HG03342 (cell line): Measurements from ENCODE around the gene URB2.
"Not testable (repeated sequence)": the region's sequence is repeated elsewhere in the genome, so short reads cannot be mapped to it uniquely, and the experiment has no call there.

Experiments used
- ATAC-seq: cut with Tn5 transposase; IDR thresholded peaks from one replicate; pipeline ENCODE4 v1.9.1; 2021; ENCODE audit warnings: mild to moderate bottlenecking, moderate library complexity; ENCODE audit not compliant: unreplicated experiment

The URB2 gene

DNA sequence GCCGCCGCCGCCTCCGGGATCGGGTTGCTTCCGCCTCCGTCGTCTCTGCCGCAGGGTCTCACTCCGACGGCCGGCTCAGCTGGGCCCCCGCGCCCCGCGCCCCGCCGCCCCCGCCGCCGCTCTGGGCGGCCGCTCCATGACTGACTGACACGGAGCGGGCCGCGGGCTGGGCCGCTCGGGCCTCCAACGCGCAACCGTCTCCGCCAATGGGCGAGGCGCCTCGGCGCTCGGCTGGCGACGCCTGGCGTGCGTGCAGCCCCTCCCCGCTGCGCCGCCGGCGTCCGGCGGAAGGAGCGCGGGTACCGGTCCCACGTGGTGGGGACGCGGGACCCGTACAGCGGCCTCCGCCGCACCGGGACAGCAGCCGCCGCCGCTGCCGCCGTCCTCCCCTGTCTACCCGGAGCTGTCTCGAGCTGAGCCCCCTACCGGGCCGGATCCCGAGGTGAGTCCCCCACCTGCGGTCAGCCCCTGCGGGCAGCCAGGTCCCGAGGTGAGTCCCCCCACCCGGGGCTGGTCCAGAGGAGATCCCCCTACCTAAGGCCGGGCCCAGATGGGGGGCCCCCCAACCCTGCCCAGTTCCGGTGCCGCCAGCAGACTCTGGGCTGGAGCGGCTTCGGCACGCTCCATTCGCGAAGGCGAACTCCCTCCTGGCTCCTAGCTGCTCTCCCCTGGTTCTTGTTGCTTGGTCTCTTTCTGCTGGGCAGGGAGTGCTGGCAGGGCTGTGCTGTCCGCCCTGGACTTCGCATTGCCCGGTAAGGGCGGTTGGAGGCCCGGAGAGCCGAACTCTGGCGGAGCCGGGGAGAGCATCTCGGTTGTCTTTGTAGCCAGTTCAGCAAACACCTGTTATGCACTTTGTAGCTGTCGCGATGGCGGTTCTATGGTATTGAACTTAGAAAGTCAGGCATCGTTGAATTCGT, at the start of gene URB2, which contains the start of gene TAF5L:
Gene URB2 (plus strand): TSS at position 333 of the 917 bp plus-strand sequence. CDS start 1,387 bp downstream, outside the sequence.
Gene TAF5L (minus strand): TSS at position 208 of the 917 bp plus-strand sequence. CDS start 11,640 bp downstream, outside the sequence.
- peak; percentile 87 for ATAC-seq

DNA sequence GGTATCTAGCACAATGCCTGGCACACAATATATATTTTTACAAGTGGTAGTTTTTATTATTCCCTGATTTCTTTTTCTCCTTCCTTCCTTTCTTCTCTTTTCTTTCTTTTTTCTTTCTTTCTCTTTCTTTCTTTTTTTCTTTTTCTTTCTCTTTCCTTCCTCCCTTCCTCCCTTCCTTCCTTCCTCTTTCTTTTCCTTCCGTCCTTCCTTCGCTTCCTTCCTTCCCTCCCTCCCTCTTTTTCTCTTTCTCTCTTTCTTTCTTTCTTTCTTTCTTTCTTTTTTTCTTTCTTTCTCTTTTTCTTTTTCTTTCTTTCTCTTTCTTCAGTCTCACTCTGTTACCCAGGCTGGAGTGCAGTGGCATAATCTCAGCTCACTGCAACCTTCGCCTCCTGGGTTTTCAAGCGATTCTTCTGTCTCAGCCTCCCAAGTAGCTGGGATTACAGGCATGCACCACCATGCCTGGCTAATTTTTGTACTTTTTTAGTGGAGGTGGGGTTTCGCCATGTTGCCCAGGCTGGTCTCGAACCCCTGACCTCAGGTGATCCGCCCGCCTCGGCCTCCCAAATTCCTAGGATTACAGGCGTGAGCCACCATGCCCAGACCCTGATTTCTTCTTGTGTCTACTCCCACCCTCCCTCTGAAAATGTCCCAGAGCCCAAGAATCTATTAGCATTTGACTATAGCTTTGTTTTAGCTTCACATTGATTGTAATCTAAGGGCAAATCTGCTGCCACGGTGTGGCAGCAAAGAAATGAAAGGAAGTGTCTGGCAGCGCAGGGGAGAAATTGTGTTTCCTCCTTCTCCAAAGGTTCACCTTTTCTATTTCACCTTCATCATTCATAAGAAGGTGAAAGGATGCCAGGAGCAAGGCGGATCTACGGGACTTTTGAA, 47.6 kb upstream of the URB2 start:
- ATAC-seq, result peak; percentile 33

DNA sequence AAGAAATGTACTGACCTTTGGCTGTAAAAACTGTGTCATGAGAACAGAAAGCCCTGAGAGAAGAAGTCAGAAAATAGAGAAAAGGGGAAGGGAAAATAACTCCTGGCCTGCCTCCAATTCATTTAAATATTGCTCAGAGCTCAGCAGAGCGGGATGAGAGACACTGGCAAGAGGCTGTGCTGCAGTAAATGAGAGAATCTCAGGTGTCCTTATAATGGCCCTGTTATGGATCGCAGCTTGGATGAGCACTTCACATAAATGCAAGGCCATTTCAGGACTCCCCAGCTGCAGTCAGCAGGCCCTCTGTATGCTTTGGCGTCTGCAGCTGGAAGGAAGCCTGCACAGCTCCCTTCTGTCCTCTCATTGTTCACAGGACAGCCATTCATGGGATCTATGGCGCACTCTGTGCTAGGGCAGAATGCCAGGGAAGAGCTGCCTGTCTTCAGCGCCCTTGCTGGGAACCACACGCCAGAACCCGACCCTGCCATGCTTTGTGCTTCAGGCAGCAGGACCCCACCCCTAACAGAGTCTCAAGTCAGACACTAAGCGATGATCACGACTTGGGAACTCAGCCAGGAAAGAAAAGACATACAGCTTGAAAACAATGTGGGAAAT, 46.9 kb upstream of the URB2 start:
- peak; percentile 84 for ATAC-seq

DNA sequence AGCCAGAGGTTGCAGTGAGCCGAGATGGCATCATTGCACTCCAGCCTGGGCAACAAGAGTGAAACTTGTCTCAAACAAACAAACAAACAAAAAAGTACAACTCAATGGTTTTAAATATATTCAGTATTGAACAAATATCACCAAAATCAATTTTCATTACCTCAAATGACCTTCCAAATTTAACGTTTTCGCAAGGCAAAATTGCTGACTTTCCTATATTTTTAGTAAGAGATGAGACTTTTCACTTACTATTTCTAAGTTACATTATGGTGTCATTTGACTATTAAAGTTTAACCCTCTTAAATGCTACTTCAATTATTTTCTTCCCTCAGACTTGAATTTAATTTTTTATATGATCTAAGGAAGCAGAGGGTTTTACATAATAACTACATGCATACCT, 44.6 kb upstream of the URB2 start:
- no peak for ATAC-seq

DNA sequence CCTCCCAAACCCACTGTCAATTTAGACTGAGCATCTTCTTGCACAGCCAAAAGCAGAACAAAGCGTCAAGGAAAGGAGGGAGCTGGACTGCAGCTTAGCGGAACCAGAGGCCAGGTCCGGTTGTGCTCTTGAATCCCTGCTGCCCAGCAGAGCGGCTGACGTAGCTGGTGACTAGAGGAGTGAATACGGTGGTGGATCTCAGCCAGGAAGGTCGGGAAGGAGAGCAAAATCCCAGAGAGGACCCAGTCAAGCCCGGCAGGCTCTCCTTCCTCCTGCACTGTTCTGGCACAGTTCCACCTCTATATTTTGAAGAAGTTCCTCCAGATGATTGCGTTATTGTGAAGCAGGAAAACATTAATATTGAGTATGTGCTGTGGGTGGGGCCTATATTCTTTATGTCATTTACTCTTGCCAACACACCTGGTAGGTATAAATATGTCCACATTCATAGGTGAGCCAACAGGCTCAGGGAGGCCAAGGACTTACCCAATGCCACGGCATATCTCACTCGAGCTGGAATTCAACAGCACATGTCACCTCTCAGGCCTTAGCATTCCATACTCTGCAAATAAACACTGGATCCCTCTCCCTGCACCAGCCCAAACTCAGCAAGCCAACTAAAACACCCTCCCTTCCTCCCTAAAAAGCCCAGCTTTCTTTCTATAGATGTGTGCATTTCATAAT, 43.9 kb upstream of the URB2 start:
- ATAC-seq, result no peak

DNA sequence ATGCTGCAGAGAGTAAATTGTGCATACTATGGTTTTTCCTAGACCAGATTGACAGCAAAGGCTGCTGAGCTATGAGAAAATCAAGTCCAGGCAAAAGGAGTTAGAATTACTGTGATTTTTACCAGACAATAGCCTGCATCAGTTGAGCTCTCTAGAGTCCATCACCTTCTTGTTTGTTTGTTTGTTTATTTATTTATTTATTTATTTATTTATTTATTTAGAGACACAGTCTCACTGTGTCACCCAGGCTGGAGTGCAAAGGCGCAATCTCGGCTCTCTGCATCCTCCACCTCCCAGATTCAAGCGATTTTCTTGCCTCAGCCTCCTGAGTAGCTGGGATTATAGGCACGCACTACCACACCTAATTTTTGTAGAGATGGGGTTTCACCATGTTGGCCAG, 43.3 kb upstream of the URB2 start:
- ATAC-seq, result no peak

DNA sequence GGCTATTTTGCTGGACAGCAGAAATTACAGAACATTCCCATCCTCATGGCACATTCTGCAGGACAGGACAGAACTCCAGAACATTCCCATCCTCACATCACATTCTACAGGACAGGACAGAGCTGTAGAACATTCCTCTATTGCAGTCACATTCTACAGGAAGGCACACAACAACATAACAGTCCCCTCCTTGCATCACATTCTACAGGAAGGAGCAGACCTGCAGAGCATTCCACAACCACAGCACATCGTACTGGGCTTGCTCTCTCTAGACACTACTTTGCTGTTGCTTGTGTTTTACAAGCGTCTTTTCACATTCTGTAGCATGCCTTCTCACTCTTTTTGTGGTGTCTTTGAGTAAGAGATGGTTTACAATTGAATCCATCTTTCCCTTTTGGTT, 40.7 kb upstream of the URB2 start:
- no peak for ATAC-seq

DNA sequence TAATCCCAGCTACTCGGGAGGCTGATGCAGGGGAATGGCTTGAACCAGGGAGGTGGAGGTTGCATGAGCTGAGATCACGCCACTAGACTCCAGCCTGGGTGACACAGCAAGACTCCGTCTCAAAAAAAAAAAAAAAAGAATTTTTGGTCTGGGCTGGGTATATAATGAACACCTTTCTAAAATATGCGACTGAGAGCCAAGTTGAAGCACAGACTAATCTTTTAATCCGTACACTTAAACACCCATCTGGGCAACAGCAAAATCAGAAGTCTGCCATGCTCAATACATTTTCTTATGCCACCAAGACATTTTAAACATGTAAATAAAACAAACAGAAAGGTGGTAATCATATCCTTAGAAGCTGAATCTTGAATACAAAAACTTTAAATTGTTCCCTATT, 35.9 kb upstream of the URB2 start:
- no peak for ATAC-seq

DNA sequence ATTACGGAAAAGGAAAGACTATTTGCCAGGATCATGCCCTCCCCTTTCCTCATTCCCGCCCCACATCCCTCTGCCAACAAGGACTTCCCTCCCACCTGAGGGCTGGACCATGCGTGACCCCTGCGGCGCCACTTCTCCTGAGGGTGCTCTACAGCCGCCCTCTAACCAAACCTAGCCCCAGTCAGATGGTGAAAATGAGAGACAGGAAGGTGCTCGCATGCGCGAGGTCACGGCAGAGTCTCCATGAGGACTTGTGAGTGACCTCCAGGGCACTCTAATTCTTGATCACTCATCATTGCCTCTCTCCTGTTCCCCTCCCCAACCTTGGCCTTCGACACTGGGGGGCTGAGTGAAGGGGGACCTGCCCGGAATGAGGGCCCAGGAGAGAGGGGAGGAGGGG, 32.2 kb upstream of the URB2 start:
- no peak for ATAC-seq

DNA sequence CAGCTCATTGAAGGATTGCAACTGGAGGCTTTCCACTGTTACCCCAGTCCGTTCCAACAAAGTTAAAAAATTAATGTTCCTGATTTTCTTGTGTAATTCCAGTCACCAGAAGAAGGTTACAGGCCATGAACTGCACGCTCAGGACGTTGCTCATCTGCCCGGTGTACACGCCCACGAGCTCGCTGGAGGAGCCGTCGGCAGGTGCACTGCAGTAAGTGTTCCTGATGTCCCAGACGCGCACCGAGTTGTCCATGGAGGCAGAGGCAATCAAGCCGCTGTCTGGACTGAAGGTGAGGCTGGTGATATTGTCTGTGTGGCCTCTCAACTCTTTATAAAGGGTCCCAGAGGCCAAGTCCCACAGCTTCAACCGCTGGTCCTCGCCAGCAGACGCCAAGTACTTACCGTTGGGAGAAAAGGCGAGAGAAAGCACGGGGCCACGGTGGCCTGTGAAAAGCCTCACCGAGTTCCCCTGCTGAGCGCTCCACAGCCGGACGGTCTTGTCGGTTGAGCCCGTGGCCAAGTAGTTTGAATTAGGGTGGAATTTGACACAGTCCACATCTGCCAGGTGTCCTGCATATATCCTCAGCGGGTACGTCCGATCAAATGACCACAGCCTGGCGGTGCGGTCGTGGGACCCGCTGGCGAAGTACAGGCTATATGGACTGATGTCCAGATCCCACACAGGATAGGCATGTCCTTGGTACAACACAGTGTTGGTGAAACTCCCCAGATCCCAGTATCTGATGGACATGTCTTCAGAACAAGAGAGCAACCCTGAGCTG, 31.6 kb upstream of the URB2 start:
- ATAC-seq, result no peak

DNA sequence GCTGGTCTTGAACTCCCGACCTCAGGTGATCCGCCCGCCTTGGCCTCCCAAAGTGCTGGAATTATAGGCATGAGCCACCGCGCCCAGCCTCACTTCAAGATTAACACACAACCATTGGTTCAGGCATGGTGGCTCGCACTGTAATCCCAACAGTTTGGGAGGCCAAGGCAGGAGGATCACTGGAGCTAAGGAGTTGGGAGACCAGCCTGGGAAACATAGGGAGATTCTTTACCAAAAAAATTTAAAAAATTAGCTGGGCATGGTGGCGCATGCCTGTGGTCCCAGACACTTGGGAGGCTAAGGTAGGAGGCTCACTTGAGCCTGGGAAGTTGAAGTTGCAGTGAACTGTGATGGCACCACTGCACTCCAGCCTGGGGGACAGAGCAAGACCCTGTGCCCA, 30.2 kb upstream of the URB2 start:
- ATAC-seq, result not testable (repeated sequence)

DNA sequence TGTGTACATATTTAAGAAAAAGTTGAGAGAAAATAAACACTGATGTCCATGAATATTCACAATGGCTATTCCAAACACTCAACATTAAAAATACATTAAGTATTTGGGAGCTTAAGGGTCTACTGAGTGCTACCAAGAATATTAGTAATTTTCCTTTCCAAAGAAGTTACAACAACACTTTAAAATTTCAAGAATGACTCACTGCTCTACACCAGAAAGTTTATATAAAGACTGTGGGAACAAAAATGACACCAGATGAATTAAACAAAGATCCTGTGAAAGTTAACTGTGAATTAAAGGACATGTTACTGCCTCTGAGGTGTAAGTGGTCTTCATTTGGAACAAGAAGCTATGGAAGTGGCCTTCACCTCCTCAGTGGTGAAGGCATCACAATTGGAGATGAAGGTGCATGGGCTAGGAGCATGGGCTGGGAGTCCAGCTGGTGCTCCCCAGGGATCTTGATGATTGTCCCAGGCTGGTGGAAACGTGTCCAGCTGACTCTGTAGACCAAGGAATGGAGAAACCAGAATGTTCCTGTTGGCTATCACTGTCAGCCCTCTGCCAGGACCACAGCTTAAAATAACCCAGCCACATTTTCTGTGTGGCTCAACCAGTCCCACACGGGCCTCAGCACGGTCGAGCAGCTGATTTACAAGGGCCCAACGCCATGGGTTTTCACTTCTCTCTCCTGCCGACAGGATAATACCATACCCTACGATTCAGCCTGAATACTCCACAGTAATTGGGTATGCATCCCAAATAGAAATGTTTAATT, 28.9 kb upstream of the URB2 start:
- no peak for ATAC-seq

DNA sequence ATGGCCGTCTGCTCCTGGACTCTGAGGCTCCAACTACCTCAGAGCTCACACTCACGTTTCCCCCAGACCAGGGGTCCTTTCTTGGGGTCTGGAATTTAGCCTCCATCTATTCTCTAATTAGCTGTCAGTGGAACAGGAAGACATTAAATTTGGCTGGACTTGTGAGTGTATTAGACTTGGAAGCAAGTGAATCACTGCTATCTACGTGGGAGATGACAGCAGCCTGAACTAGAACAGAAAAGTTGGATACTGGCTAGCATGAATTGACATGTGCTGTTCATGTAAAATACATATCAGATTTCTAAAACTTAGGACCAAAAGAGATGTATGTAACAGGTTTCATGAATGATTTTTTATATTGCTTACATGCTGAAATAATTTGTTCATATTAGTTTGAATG, 28.2 kb upstream of the URB2 start:
- no peak for ATAC-seq

DNA sequence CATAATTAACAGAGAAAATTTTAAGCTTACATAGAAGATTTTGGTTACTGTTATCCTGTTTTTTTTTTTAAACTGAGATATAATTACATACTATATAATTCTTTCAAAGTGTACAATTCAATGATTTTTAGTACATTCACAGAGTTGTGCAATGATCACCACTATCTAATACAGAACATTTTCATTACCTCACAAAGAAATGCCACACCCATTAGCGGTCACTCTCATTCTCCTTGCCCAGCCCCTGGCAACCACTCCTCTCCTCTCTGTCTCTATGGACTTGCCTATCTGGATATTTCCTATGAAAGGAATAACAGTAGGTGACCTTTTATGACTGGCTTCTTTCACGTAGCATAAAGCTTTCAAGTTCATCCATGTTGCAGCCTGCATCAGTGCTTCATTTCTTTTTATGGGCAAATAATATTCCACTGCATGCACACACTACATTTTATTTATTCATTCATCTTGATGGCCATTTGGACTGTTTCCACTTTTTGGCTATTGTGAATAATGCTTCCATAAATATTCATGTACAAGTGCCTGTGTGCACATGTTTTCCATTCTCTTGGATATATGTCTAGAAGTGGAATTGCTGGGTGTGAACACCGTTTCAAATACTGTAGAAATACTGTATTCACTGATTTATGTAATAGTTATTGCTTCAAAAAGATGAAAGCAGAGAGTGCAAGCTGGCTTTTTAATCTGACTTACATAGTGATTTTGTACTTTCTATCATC, 26.7 kb upstream of the URB2 start:
- no peak for ATAC-seq

DNA sequence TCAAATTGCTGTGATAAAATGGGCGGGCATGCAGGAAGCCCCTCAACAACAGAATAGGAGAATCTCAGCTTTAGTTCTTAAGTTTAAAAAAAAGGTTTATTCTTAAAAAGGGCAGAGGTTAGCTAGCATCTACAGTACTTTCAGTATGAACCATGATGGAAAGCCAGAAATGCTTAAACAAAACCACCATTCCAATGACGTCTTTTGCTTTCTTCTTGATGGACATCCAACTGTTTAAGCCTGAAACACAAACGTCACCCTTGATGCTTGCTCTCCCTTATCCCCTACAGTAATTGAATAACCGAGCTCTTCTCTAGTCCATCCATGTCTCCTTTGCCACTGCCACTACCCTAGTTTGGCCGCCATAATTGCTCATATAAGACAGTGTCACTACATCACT, 25.8 kb upstream of the URB2 start:
- no peak for ATAC-seq

DNA sequence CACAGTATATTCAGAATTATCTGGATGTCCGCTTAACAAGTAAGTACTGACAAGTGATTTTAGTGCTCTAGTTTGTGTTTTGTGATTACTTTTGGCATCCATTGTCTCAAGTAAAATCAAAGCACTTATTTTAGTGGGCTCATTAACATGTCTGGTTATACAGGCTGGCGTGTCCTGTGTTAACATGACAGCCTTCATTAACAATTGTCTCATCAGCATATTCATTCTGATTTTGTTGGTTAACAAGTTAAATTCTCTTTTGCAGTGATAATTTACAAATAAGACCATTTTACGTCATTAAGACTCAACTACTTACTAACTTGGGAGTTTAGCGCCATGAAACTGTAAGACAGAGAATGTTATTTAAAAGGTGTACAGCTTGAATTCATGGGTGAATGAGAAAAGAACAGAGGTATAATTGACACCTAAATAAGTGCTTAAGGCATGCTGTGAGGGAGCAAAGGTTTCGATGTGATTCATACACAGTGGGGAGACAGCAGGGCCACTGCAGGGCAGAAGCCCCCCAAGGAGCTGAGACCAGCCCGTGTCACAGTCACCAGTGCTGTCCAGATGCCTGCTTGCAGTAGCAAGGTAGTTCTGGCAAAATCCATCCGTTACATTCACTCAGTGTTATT, 22.6 kb upstream of the URB2 start:
- ATAC-seq, result no peak

DNA sequence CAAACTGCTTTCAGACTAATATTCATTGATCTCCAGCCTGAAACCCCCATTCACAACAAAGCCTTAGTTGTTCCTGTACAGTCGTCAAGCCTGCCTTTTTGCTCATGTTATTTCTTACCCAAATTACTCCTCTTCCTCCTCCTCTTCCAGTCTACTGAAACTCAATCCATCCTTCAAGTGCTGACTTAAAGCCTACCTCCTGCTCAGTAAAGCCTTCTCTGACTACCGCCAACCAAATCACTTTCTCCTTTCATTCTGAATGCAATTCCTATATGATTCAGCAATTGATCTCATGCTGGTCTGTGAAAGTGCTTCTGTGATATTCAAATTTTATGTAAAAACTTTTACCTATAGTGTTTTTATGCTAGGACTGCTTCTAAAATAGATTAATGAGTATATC, 18.7 kb upstream of the URB2 start:
- no peak for ATAC-seq

DNA sequence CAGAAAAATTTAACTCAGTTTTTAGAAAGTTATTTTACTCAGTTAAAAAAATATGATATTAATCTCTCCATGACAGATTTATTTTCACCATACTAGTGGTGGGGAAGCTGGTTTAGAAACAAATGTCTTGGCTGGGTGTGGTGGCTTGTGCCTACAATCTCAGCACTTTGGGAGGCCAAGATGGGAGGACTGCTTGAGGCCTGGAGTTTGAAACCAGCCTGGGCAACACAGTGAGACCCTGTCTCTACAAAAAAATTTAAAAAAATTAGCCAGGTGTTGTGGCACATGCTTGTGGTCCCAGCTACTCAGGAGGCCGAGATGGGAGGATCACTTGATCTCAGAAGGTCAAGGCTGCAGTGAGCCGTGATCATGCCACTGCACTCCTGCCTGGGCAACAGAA, 17.5 kb upstream of the URB2 start:
- ATAC-seq, result no peak
